HG03025 (cell line): Measurements from ENCODE around the gene SMARCD3.

Experiments used
- ATAC-seq: cut with Tn5 transposase; IDR thresholded peaks from one replicate; pipeline ENCODE4 v1.9.1; 2021; ENCODE audit warnings: mild to moderate bottlenecking, moderate library complexity; ENCODE audit not compliant: unreplicated experiment, low FRiP score

The SMARCD3 gene

GRCh38 chr7:151193203-151193978 is 55.1 kb downstream of the SMARCD3 start:
- no peak for ATAC-seq

DNA sequence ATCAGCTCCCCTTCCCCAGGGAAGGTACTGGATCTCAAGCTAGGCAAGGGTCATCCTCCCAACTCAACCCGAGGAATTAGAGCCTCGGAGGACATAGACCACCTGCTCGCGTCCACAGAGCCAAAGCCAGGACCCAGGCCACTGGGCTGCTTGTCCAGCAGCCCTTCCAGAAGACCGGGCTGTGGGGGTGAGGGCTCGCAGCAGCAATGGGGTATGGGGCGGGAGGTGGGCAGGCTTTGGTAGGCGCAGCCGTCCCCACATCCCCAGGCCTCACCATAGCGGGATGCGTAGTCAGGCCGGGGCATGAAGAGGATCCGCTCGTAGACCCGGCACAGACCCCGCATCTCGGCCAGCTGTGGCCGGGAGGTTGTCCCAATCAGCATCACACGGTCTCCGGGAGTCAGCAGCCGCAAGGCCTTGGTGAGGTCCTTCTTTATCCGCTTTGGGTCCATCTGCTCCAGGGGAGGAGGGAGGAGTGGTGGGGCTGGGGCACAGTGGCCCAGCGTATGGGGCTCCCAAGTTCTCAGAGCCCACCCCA is 56.4 kb downstream of the SMARCD3 start:
- no peak for ATAC-seq

DNA sequence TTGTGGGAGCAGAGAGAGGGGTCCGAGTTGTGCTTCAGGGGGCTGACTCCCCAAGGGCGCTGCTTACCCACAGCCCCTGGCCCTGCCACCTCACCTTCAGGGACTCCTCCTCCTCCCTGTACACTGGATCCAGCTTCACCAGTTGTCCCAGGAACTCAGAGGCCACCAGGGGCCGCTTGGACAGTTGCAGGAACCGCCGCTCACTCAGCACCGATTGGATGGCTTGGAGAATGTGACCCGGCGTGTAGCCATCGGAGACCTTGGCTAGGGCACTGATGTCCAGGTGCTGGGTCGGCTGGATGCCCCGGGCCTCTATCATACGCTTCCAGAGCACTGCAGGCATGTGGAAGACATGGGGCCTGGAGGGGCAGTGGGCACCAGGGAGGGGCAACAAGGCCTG is 57.0 kb downstream of the SMARCD3 start:
- ATAC-seq = no peak

GRCh38 chr7:151189038-151189437 is 59.5 kb downstream of the SMARCD3 start:
- ATAC-seq = no peak
